Activated T-cell treated with anti-CD3 and anti-CD28 coated beads for 24 hours (primary cell): ENCODE measurements around the gene CRYGN.

Source experiments
- DNase-seq: peaks from one replicate; pipeline ENCODE4 v3.0.0-alpha.2; 2020; ENCODE audit warnings: low read depth

CRYGN gene, protein sequence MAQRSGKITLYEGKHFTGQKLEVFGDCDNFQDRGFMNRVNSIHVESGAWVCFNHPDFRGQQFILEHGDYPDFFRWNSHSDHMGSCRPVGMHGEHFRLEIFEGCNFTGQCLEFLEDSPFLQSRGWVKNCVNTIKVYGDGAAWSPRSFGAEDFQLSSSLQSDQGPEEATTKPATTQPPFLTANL

DNA sequence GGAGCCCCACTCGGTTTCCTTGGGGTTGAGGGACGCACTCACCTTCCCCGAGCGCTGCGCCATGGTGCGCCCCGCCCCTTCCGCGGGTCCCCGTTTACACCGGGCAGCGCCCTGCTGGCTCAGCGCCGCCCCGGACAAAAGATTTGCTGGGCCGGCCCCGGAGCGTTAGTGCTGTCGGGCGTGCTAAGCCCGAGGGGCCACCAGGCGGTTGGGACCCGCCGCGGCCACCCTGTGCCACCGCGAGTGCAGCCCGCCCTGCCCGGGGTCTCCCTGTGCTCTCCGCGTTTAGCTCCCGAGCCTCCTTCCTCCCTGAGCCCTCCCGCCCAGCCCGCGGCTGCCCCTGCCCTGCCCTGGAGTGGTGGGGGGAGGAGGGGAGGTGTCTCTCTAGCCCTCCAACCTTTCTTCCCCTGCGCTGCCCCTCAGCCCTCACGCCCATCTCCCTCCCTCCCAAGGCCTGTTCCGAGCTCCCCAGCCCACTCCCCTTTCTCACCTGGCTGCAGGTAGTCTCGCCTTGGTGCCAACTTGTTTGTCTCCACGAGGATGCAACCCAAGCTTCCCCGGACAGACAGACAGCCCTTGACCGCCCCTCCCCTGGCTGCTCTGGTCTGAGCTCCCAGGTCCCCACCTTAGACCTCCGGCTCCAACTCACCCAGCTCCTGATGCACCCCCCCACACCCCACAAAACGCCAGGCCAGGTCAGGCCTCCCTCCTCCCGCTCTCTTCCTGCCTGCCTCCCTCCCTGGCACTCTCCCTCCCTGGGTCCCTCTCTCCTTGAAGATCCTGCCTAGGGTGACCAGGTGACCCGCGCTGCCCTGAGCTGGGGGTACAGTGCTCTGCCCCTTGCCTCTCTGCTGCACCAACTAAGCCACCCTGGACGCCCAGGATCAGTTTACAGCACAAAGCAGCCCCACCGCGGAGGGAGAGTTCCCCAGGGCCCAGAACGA, at the start of gene CRYGN:
Gene CRYGN (minus strand): TSS at position 287 of the 944 bp plus-strand sequence. CDS start 224 bp downstream, at position 63.
- no peak for DNase-seq

DNA sequence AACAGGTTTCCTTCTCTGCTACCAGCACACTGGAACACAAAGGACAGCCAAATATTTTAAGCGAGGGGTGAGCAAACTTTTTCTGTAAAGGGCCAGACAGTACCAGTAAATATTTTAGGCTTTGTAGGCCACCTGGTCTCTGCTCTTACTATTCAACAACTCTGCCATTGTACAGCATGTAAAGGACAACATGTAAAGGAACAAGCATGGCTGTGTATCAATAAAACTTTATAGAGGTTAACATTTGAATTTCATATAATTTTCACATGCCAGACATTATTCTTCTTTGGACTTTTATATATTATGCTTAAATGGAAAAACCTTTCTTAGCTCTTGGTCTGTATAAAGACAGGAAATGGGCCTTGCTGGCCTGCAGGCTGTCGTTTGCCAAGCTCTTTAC, 49.6 kb upstream of the CRYGN start:
- DNase-seq: no peak

DNA sequence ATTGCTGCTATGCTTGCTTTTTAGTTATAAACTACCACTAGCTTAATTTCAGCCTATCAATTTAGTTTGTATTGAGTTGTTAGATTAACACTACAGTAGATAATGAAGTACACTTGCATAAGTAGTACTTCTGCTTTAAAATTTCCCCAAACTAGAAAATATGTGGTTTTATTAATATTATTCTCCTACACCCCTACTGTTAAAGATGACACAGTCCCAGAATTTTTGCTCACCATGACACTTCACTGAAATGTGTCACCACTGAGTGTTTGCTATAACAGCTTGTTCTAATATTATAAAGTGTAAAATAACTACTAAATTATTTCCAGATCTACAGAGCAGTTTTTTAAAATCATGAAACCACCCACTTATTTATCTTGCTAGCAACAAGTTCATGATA, 48.2 kb upstream of the CRYGN start:
- no peak for DNase-seq

DNA sequence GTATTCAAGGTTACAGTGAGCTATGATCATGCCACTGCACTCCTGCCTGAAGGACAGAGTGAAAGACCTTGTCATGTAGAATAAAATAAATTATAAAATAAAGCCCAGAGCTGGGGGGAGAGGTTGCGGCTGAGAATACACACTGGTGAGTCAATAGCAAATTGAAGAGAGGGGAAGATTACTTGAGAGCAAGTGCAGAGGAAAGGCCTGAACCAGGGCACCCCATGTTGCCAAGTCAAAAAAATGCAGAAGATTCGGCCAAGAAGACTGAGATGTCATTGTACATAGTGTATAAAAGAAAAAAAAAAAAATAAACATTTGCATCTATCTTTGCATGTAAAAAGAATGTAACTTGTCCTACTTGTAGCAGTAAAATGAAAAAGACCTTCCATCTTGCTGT, 47.3 kb upstream of the CRYGN start:
- DNase-seq: no peak

DNA sequence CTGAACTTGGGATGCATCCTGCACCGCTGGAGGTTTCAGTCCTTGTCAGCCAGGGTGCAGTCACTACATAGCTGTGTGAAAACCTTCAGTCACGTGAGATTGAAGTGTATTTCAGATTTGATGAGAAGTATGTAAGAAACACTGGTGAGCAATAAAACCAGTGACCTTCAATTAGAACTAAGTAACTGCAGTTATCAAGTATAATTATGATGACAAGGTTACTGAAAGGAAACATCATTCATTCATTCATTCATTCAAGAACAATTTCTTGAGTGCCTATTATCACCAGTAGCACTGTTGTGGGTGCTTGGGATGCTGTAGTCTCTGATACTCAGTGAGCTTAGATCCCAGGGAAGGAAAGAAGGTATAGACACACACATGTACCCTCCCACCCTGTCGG, 46.1 kb upstream of the CRYGN start:
- no peak for DNase-seq

DNA sequence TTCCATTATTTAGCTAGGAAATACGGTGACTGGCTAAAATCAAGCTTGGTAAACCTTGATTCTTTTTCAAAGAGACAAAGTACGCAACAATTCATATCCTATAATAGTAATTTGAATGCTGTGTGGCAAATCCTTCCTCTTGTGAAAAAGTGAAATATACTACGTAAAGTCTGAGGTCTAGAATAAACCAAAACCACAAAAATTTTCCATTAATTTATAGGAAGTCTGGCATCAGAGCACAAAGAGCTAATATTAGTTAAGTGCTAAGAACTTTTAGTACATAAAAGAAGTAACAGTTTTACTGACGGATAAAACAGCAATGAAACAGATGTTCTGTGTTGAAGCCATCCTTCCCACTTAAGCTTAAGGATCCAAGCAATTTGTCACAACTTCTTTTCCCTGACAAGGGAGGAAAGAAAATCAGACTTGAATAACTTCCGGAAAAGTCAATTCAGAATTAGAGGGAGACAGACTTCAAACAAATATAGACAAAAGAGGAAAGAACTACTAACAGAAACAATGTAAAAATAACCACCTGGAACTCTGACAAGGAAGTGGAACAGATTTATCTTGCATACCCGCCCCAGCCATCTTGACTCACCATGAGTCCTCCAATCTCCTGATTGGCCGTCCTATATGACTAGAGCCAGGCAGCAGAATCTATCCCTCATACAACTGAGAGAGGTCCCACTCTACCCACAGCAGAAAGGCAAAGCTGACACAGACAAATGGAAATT, 45.2 kb upstream of the CRYGN start:
- DNase-seq: no peak

DNA sequence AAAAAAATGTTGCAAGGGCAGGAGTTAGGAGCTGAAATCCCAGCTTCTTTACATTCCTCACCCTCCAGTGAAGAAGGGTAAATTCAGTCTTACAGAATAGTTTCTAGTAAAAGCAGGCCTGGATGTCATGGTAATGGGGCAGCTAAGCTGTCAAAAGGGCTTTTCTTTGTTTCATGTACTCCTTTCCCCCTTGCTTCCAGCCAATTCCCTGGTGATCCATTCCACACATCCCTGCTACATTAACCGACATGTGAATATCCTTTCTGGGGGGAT, 43.7 kb upstream of the CRYGN start:
- no peak for DNase-seq

DNA sequence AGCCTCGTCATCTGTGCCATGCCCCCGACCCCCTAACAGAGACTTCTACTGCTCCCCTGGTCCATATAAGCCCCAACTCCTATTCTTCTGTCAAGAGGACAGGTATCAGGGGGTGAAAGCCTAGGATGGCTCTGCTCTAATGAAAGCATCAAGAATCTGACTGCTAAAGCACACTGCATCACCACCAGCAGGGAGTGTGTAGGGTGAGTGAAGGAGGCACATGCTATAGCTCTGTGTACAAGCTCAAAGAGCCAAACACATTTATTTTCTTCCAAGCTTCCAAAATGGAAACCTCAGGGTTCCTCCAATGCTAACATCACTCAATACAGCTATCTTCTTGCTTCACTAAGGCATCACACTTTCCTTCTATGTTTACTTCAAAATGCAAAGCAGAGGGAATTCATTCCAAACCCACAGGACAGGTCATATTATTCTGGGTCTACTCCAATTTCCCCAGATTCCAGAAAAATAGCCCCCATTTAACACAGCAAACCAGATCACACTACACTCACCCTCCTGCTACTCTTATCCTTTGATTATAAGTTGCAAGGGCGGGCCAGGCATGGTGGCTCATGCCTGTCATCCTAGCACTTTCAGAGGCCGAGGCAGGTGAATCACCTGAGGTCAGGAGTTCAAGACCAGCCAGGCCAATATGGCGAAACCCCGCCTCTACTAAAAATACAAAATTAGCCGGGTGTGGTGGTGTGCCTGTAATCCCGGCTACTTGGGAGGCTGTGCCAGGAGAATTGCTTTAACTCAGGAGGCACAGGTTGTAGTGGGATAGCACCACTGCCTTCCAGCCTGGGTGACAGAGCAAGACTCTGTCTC, 43.2 kb upstream of the CRYGN start:
- DNase-seq: no peak

DNA sequence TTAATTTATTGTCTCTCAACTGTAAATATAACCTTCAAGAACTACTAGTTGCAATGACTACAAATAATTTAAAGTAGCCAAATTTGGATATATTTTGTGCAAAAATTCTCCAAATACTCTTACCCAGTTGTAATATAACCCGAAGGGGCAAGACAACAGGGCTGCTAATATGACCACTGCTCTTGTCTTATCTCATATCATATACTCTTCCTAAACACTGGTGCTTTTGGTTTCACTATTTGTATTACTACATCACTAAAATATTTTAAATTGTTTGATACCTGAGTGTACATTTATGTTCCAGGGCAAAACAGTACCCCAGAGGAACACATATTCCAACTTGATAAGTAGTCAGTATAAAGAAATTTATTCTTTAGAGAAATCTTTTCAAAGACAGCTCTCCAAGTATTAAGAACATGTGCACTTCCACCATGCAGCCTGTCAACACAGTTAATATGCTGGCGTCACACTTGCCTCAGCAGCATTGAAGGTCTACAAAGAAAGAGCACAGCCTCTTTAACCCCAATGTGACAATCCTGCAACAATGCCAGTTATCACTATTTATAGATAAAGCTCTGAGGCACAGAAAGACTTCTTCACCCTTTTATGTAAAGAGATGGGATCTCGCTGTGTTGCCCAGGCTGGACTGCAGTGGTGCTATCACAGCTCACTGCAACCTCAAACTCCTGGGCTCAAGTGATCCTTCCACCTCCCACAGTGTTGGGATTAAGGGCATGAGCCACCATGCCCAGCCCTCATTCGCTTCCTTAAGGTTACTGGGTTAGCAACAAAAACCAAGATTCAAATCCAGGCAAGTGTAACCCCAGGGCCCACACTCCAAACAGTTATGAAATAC, 41.9 kb upstream of the CRYGN start:
- no peak for DNase-seq

DNA sequence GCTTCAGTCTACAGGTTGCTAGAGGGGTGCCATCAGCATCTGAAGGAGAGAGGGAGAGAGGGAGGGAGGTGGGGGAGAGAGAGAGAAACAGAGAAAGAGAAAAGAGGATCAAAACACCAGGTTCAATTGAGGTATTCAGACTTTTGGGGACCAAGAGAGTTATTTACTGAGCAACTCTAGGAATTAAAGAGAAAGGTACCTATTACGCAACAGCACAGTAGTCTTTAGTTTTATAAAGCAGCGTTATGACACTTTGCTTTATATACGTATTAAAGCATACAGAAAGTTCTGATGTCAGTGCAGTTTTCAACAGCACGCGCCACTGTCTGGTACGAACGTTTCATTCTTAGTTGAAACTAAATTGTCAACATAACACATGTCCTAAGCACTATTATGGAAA, 37.9 kb upstream of the CRYGN start:
- no peak for DNase-seq

DNA sequence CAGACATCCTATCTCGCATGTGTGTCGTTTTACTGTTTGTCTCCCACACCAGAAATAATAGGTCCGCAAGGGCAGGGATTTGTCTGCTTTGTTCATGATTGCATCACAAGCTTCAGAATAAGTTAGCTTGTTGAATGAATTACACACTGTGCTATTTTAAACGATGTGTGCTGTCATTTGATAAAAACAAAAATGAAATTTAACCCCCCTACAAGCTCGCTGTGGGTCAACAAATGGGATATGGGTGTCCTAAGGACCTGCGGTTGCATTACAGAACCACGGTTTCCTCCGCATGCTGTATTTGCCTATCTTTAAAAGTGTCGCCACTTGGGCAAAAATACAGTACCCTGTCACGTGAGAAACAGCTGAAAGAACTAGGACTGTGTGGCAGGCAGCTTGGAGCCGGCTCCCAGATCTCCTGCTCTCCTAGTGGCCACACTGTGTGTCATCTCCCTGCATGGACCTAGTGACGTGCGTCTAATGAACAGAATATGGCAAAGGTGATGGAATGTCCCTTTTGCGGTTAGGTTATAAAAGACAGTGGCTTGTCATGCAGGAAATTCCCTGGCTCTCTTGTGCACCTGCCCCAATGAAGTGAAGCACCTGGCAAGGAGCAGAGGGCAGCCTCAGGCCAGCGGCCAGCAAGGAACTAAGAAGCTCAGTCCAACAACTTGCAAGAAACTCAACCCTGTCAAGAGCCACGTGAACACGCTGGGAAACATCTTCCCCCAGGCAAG, 32.9 kb upstream of the CRYGN start:
- DNase-seq: no peak

DNA sequence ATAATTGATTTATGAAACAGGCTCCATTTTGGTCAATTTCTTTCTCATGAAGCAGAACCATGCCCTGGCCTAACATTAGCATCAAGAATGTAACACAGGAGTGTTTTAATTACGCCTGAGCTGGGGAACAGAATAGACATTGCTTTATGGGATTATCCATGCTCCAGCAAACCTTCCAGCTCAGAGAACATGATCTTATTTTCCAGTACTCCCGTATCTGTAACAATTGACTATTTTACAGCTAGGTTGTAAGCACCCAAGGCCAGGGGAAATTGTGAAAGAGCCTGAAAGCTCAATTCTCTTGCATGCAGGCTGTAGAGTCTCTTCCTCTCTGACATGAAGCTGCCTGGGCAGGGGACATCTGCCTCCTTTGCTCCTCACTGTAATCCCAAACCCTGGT, 30.8 kb upstream of the CRYGN start:
- no peak for DNase-seq

DNA sequence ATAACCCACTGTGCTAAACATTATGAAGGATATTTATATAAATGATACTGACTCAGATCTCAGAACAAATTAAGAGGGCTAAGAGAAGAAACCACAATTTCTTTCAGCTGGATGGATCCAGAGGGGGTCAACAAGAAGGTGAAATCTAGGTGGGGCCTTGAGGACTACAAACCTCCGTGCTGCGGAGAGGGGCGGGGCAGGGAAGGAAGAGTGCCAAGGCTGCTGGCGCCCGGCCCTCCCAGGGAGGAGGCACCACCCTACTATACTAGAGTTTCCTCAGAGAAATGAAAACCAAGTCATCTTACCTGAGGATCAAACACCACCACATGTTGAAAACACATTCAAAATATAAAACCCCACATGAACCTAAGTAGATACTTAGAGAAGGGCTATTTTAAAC, 29.3 kb upstream of the CRYGN start:
- no peak for DNase-seq

DNA sequence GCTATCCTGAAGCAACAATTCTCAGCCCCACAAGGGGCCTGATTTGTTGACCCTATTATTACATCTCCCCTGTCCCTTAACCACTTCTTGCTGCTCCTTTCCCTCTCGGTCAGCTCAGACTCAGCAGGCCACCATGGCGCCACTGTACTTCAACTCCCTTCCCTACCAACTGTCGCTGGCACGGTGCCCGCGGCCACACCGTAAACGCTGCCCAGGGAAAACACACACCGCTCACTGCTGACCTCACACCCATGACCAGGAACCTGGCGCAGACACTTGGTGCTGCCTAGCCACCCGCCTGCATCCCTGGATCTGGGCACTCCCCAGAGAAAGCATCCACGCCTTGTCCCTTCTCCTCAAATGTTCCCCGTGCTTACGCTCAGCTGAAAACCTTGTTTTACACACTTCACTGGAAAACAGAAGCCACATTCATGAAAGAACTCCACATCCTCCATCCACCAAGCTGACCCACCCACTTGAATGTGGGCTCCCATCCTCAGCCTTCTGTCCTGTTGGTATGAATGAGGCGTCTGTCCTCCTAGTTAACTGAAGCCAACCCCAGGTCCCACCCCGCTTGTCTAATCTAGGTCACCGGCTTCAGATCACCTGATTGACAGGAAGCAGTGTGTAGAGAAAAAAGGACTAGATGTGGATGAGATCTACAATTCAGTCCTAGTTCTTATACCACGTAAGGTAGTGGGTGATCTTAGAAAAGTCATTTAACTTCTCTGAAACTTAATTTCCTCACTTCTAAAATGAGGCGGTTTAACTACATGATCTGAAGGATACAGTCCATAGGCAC, 28.5 kb upstream of the CRYGN start:
- no peak for DNase-seq

DNA sequence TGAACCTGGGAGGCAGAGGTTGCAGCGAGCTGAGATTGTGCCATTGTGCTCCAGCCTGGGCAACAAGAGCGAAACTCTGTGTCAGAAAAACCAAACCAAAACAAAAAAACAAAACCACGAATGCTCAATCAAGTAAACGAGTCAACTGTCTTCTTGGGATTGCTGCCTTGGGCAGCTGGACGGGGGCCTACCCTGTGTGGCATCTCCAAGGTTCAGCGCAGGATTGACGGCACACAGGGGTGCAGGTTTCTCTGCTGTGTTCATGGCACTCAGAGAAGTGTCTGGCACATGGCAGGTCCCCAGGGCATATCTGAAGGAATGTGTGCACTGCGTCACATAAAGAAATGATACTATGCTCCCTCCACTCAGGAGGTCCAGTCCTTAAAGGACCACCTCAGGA, 25.2 kb upstream of the CRYGN start:
- no peak for DNase-seq

DNA sequence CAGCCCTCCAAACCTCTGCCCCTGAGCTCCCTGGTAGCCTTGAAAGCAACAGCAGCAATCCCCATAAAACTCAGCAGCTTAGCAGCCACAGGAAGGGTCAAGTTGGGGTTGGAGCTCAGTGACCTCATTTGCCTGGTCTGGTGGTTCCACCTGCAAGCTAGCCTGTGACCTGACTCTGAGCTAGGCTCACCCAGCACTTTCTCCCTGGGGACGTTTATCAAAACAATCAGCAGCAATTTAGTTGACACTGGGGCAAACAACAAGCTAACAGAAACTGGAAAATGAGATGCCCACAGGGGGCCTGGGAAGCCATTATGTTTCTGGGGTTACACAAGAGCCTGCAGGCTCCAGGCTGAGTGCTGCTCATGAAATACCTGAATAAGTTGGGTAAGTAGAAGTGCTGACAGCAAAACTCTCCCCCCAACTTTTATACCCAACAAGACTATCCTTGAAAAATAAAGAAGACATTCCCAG, 22.4 kb upstream of the CRYGN start:
- no peak for DNase-seq

DNA sequence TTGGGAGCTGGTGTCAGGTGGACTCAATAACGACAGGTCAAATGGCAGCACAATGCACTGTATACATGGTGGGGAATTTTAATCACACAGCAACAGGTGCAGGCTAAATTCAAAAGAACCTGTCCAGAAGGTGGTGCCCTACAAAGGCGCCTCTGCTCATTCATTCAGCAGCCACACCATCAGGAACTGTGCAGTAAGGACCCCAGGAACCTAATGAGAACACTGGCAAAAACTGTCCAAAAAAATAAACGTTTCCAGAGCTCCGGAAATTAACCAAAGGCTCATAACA, 21.9 kb upstream of the CRYGN start:
- no peak for DNase-seq

DNA sequence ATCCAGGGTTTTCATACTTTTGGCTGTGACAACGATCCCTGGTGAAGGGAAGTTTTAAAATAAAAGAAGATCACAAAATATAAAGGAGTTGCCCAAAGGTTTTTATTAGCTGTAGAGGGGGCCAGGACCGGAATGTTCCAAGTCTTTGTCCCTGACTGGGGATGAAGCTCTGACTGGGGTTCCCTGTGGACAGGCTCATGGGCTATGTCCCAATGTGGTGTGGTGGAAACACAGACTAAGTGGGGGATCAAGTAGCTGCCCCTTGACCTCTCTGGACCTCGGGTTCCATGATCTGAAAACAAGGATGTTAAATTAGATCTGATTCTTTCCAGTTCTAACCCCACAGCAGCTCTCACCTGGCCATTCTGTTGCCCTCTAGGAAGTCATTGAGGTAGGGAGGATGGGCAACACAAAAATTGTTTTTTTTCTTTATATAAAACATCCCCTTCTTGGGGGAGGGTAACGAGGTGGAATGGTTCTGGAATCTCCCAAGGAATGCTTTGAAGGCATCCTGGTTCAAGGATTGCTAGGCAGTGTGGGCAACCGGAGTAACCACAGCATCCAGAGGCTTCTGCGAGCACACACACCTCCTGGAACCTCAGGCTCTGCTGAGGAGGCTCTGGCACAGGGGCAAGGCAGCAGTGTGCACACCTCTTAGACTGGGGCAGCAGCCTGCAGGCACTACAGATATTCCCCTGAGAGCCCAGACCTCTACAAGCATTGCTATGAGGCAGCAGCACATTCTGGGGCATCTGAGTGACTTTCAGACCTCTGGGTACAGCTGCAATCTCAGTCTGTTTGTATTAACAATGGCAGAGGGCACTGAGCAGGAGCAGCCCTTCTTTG, 21.4 kb upstream of the CRYGN start:
- no peak for DNase-seq

DNA sequence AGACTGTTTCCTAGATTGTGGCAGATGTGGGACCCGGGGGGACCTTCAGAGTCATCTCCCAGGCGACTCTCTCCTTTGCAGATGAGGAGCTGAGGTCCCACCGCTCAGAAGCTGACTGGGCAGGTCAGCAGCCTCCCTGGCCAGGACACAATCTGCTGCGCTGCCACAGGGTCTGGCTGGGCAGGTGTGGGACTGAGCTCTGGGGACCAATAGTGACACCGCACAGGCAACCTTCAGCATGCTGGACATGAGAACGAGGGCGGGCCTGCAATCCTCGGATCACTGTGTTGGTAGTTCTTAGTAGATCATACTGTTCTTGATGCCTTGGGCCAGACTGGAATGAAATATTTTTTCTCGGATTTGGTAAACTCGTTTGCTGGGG, 20.5 kb upstream of the CRYGN start:
- no peak for DNase-seq
